HG03108 (cell line): Measurements from ENCODE around the gene KIF21A.

Experiments
- ATAC-seq: cut with Tn5 transposase; IDR thresholded peaks from one replicate; pipeline ENCODE4 v1.9.1; 2021; ENCODE audit warnings: moderate library complexity; ENCODE audit not compliant: unreplicated experiment

Gene KIF21A

DNA sequence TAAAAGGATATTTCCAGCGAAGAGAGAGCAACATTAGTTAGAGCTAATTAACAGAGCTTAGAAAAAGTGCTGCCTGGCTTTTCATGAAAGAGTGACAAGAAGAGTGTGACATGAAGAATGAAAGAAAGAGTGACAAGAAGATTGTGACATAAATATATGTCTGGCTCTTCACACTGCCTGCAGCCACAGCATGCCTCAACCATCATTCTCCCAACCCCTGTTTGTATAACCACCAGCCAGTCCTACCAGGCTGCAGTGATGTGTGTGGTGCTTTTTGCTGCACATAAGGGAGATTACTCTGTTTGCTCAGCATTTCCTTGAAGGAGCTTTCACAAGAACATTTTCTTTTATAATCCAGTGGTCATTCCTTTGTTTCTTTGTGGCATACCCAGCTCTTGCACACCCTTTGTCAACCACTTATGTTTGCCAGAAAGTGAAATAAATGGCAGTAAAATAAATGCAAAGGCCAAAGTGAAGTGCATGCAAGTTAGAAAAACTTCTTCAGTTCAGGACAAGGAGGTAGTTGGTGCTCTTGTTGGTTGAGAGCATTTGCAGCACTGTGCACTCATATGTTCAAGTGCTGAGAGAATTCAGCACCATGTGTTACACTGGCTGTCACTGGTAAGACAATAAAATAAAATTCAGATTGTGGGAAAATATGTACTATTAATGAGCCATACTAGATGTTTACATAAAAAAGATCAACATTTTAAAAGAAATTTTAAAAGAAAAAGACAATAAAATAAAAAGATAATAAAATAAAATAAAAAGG is 50.6 kb downstream of the KIF21A start:
- ATAC-seq, result no peak

- ATAC-seq, result no peak
Measured at GRCh38 chr12:39390752-39391151, 52.2 kb downstream of the KIF21A start.

- no peak for ATAC-seq
Measured at GRCh38 chr12:39389399-39390150, 53.3 kb downstream of the KIF21A start.

DNA sequence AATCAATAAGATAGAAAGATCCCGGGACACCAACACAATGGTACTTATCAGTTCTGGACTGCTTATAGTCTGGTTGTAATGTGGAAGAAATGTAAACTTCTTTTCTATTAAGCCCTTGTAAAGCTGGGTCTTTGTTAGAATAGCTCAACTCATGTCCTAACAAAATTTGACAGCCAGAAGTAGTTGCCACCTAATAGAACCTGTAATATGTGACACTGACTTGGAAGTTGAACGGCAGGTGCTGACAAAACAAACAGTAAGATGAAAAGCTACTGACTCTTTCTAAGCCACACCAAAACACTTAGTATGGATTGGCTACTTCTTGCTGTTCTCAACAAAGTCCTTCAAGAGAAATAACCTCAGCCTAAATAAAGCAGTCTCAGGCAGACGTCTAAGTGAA is 56.6 kb downstream of the KIF21A start:
- no peak for ATAC-seq

GRCh38 chr12:39383114-39383513 is 59.8 kb downstream of the KIF21A start:
- no peak for ATAC-seq

DNA sequence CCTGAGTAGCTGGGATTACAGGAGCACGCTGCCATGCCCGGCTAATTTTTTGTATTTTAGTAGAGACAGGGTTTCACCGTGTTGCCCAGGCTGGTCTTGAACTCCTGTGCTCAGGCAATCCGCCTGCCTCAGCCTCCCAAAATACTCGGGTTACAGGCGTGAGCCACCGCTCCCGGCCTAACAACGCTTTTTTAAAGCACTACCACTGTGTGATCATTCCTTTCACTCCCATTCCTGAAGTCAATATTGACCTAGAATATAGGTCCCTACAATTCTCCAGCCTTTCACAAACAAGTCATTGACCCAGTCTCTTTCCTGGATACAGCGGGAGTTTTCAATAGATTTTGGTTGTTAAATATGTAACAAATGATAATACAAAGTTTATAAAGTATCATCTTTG is 62.8 kb downstream of the KIF21A start:
- no peak for ATAC-seq

GRCh38 chr12:39378341-39378740 is 64.6 kb downstream of the KIF21A start:
- no peak for ATAC-seq

- ATAC-seq, result no peak
Measured at GRCh38 chr12:39375206-39375808, 67.6 kb downstream of the KIF21A start.

DNA sequence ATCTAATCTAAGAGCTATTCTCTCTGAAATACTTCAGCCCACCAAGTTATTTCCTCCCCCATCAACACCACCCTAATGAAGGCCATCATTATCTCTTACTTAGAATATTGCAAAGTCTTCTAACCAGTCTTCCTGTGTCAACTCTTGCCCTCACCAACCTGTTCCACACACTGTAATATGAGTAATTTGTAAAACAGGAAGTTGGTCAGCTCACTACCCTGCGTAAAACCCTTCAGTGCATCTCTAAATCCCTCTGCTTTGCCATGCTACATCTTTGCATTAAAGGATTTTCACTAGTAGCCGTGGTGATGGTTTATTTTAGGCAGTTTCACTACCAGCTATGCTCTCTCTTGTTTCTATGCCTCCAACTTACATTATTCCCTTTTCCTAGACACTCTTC is 70.0 kb downstream of the KIF21A start:
- peak; percentile 75 for ATAC-seq

DNA sequence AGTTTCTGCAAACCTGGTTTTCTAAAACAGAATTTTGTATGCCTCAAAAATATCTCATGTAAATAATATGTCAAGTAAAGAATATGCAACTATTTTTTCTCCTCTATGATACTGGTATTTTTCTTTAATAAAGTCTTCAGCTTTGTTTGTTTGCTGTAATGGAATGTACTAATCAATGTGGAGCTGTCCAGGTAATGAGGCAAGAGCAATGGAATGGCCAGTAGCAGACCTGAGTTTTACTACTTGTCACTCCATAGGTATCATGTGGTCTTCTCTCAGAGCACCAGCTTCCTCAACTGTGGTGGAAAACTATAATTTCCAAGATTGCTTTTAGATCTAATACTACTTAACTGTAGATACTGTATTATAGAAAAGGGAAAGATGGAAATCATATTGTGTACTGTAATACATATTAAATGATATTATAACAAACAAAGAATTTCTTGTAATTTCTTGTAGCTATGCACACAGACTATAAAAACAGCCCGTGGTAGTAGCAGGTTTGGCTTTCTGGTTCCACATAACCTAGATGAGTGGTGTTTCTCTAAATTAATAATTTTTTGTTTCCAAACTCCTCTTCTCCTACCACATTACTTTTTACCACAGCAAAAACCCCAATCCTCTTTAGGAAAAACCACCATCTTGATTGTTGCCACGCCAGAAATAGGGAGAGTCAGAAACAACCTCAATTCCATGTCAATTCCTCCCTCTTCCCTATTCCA is 70.6 kb downstream of the KIF21A start:
- ATAC-seq, result no peak

GRCh38 chr12:39369756-39370155 is 73.2 kb downstream of the KIF21A start:
- no peak for ATAC-seq

DNA sequence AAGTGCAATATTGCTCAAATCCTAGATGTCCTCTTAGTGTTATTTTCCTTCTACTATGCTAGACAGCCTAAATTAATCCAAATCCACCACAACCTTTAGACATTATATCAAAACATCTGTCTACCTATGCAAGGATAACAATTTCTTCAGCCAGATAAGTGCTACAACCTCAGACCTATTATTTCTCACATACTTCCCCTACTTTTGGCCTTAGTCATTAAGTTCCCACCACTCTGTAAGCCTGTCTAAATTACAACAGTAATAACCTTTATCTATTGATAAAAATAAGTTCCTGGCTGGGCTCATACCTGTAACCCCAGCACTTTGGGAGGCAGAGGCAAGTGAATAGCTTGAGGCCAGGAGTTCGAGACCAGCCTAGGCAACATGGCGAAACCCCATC is 74.0 kb downstream of the KIF21A start:
- ATAC-seq, result no peak

GRCh38 chr12:39368096-39368495 is 74.8 kb downstream of the KIF21A start:
- ATAC-seq, result no peak

GRCh38 chr12:39367494-39367893 is 75.4 kb downstream of the KIF21A start:
- ATAC-seq, result no peak

DNA sequence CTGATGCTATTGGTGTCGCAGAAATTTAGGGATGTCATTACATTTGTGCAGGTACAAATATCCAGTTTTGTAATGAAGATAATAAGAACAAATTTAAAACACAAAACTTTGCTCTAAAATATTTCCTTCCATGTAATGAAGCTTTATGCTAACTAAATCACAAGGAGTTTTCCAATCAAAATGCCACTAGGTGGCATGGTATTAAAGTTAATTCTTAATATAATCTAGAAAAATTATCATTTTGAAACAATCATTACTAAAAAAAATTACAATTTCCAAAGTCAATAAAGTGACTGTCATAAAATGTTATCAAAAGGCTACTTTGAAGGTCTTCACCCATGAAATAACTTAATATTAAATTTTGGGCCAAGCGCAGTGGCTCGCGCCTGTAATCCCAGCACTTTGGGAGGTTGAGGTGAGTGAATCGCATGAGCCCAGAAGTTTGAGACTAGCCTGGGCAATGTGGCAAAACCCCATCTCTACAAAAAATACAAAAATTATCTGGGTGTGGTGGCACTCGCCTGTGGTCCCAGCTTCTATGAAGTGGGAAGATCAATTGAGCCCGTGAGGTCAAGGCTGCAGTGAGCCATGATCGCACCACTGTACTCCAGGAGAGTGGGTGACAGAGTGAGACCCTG is 77.4 kb downstream of the KIF21A start:
- ATAC-seq, result no peak

- no peak for ATAC-seq
Measured at GRCh38 chr12:39364196-39364595, 78.7 kb downstream of the KIF21A start.

DNA sequence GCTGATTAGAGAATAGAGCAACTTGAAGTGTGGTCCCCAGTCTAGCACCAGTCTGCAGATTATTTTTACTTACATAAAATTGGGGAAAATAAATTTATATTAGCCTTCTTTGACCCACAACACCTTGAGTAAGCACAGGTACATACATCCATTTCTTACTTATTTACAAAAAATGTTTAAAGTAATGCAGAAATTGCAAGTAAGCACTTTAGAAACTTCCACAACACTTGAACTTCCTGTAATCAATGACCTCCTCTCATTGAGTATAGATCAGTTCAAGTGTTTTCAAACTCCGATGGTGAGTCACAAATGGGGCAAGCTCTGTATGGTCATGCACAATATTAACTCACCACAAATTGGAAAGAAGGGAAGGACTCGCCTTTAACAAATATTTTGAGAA is 83.3 kb downstream of the KIF21A start:
- ATAC-seq, result no peak

- no peak for ATAC-seq
Measured at GRCh38 chr12:39357041-39357440, 85.9 kb downstream of the KIF21A start.

DNA sequence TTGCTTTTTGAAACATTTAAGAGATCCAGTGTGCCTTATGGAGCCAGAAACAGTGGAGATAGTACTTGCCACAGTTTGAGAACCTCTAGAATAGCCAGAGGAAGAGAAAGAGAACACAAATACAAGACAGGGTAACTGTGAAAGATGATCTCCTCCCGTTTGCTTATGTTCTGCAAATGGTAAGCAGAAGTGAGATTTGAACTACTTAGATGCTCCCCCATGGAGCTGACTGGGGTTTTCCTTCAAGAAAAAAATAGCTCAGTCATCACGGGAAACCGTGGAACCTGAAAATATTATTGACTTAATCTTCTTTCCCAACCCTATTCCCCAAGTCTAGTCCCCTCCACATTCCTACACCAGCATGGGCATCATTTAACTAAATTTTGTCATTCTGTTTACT is 87.1 kb downstream of the KIF21A start:
- ATAC-seq, result no peak

DNA sequence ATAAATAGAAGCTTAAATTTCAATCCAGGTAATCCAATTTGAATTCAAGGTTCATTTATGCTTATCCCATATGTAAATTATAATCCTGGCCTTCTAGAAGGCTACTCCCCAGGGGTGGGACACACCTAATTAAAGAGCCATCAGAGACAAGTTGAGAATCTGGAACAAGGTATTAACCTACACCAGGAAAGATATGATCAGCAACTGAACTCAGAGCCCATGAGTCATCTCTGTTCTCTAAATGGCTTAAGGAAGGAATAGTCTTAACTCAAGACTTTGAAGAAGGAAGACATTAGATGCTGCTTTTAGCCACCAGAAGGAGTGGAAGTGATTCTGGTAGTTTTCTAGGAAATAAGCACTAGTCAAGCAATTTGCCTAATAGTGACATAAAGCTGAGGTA is 88.0 kb downstream of the KIF21A start:
- no peak for ATAC-seq

DNA sequence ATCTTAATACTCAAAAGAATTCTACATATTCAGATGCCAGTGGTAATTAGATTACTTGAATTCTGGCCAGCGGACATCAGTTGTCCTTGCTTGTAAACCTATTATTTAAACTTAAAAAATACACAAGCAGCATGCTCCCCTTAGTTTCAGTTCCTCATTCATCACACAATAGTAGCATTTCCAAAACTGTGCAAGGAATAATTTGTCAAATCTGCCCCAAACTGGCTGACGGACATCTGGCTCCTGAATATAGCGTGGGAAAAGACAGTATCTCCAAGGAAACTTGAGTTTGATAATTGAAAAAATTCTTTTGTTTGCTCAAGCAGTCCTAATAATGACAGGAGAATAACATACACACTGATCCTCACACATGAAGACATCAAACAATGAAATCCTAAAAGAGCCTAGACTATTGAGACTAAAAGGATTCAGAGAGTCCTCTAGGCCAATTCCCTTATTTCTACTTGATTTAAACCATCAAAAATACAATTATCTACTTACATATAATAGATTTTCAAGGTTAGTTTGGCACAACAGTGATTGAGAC is 90.4 kb downstream of the KIF21A start:
- ATAC-seq, result no peak
